Measurements from ENCODE around the gene MAST4.

Gene MAST4

DNA sequence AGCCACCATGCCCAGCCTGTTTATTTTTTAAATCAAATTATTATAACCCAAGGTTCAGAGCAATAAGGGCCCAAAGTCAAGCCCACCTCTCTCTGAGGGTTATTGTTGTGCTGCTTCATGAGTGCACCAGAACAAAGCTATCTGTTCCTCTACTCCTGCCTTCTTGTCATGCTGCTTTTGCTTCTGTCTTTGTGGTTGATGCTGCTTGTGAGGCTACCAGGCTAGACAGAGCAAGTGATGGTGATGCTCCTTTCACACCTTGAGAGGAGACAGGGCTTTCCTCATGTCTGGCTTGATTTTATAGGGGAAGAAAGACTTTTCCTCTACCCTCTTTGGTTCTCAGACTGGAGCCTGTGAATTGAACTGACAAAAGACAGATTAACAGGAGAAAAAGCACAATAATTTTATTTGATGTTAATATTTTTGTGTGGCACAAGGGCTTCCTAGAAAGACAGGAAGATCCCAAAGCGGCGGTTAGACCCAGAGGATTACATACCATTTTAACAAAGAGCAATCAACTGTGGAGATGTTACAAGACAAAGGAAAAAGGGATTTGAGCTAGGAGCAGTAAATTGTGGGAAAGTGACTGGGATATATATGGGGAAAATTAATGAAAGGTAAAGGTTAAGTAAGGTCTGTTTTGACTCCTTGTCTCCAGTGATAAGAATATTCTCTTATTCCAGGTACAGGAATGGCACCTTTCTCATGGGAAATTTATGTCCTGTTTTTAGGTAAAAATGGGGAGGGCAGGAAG, 604.8 kb downstream of the MAST4 start:
- no peak for DNase-seq

DNA sequence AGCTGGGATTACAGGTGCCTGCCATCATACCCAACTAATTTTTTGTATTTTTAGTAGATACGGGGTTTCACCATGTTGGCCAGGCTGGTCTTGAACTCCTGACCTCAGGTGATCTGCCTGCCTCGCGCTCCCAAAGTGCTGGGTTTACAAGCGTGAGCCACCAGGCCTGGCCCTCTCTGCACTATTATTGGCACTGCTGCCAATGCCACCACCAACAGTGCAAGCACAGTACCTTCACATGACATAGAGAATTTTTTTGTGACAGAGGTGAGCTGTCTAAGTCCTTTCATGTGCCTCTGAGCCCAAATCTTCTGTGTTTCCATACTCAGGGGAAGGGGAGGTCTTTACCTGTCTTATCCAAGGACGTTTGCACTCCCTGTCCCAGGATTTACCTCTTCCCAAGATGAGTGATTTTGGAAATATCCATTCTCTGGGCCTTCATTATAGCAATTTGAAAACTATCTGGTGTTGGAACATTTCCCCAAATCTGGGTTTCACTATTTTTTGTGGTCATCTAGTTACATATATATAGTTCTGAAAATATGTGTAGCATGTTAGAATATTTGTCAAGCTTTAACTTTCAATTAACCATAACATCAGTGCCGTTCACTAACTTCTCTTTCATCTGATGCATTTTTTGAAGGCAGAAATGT, 605.8 kb downstream of the MAST4 start:
- DNase-seq: no peak

DNA sequence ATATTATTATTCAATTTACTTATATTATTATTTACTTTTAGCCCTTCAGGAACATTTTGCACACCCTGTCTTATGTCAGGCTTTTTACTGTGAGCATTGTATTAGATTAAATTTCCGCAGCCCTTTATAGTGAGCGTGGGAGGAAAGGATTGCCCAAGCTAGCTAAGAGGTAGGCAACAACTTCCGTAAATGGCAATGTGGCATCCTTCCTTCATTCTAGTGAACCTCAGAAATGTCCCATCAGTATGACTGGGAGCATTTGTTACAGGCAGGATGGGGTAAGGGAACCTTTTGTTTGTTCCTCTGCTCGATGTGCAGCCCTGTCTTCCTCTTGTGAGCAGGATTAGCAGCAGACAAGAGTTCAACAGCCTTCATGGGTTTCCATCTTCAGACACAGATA, 606.6 kb downstream of the MAST4 start:
- DNase-seq: no peak

DNA sequence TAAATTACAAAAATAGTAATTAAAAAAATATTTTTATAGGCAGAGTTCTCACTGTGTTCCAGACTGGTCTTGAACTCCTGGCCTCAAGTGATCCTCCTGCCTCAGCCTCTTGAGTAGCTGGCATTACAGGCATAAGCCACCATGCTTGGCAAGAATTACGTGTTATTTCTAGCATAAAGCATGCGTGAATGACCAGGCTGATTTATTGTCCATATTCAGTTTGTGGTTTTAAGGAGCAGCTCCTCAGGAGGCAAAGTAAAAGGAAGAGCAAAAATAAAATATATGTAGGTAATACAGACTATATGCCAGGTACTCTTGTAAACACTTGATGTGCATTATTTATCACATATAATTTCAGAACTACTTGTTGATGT, 607.5 kb downstream of the MAST4 start:
- DNase-seq: no peak

DNA sequence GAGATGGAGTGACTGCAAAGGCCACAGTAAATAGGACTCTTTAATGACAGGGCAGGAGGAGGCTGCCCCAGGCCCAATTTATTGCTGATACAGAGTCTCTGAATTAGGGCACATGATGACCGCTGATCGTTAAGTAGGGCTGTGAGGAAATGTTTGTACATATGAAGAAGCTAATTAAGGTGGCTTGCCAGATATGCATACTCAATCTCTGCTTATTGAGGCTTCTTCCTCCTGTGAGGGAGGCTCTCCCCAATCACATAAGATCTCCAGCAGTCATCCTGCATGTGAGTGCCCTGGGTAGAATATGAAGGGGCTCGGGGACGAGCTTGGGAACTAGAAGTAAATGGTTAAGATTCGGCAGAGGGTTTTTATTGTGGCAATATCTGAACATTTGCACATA, 608.6 kb downstream of the MAST4 start:
- DNase-seq: no peak

DNA sequence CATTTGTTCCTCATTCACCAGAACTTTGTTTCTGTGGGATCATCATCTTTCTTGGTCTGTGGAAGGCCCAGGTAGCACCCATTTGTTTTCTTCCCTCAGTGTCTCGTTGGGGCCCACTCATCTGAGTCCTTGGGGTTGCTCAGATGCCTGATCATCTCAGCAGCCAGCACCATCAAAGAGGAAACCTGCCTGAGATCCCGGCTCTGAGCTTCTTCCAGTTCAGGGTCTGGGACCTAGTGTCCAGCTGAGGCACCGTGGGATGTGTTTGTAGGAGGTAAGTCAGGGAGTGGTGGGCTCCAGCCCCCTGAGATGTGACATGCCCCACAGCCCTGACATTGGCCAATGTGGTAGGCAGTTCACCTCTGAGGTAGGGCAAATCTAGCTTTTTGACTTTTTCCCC, 609.8 kb downstream of the MAST4 start:
- DNase-seq: no peak

DNA sequence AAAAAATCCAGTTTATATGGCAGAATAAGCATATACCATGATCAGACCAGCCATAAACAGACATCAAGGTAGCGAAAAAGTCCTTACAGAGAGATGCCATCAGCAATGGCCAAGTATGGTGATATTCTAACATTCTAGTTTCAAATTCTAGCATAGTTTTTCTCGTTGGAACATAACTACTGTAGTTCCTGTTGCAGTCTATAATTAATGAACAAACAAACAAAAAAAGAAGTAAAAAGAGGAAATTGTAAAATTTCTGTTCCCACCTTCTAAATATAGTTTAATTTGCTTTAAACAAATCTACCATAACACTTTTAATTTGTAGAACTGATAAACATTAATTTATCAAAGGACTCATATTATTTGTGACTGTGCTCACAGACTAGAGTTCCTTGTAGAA, 610.3 kb downstream of the MAST4 start:
- no peak for DNase-seq

DNA sequence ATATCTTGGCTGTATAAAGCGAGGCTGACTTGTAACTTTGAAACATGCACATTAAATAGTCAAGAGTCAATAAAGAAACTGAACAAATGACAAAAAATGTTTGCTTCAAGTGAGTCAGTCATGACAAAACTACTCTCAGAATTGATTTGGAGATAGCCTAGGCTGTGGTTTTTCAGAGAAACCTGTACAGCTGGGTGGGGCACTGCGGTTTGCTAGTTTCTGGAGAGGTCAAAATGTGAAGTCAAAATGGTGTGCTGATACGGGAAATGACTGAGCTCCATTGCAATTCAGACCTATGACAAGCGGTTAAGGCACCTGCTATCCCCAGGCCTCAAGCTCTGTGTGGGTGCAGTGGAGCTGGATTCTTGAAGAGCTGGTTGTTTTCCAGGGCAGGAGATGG, 610.7 kb downstream of the MAST4 start:
- DNase-seq: peak; percentile 71

DNA sequence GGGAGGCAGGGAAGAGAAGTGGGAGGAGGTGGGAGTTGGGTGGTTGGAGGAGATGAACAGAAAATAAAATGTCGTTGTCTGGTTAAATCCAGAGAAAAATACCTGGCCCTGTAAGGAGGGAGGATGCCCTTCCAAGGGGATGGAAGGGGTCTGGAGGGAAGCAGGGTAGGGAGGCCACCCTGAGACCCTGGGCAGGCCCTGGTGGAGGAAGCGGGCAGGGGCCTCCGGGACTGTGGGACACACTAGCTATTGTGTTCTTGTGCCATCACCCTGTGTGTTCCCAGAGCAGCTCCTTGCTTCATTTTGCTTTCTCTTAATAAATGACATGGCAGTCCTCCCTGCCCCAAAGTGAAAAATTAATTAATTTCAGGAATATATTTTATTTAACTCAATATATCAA, 612.2 kb downstream of the MAST4 start:
- DNase-seq: no peak

DNA sequence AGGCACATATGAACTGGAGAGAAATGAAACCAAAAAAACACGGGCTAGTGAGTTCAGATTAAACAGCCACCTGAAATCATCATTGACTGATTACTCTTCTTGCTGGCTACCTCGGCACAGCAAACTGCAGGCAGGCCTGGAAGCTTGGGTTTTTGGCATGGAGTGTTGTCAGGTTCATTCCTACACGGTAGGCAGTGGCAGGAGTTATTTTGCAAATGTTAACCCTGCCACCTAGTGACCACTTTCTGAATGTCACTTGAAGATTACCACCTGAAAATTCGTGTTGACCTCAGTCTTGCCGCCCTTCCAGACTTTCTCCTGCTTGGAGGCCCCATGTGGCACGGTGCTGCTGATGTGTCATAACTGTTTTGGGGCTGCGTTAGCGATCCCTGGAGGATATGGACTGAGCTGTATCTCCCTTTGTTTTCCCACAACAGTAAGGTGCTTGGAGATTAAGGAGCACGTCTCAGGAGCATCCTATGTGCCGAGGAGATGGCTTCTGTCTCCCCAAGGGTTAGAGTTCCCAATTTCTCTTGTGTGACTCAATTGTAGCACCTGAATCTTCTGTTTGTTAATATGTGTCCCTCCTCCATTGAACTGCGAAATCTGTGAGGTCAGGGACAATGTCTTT, 613.1 kb downstream of the MAST4 start:
- peak; percentile 46 for DNase-seq

DNA sequence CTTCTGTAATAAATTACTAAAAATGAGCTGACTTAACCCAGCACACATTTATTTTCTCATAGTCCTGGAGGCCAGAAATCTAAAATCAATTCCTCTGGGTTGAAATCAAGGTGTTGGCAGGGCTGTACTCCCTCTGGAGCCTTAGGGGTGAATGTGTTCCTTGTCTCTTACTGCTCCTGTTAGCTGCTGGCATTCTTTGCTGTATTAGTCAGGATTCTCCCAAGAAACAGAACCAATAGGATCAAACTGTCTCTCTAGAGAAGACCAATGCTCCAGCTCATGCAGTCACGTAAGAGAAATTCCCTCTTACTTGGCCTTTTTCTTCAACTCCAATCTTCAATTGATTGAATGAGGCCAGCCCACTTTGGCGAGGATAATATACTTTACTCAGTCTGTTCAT, 615.7 kb downstream of the MAST4 start:
- no peak for DNase-seq

DNA sequence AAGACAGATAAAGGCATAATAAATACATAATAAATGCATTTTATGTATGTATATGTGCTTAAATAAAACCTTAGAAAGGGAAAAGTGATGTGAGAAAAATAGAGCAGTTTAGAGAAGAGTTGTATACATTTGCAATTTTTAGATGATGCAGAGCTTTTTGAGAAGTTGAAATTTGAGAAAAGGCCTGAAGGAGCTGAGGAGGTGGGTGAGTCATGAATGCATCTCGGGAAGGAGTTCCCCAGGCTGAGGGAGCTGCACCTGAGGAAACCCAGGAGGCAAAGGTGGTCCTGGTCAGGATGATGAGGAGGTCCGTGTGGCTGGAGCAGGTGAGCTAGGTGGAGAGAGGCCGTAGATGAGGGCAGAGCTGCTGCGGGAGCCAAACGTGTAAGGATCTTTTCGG, 617.8 kb downstream of the MAST4 start:
- no peak for DNase-seq

DNA sequence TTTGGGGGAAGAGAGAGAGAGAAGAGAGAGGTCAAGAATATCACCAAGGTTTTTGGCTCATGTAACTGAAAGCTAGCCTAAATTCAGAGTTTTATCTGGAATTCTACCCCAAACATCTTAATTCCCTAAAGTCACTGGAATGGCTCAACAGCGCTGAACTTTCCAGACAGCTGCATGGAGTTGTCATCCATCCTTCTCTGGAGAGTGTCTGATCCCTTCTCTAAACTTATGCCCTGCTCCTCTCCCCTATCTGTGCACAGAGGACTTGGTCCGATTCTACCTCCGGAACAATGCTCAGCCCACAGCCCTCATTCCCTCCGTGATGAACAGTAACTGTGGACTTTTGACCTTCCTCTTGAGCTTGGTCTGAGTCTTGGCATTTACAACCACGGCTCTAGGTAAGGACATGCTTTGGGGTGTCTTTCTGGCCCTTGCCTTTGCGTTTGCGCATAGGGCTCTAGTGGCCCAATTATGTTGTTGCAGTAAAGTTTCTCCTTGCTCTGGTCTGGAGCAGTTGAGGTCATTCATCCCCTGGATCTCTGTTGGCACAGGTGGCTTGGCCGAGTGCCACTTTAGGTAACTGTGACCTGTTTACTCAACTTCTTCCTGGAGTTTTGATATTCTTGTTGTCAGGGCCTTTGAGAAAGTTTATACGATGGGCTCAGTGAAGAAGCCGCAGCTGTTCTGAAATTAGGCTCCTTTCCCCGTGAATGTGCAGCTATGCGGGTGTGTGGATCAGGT, 618.7 kb downstream of the MAST4 start:
- DNase-seq: no peak

DNA sequence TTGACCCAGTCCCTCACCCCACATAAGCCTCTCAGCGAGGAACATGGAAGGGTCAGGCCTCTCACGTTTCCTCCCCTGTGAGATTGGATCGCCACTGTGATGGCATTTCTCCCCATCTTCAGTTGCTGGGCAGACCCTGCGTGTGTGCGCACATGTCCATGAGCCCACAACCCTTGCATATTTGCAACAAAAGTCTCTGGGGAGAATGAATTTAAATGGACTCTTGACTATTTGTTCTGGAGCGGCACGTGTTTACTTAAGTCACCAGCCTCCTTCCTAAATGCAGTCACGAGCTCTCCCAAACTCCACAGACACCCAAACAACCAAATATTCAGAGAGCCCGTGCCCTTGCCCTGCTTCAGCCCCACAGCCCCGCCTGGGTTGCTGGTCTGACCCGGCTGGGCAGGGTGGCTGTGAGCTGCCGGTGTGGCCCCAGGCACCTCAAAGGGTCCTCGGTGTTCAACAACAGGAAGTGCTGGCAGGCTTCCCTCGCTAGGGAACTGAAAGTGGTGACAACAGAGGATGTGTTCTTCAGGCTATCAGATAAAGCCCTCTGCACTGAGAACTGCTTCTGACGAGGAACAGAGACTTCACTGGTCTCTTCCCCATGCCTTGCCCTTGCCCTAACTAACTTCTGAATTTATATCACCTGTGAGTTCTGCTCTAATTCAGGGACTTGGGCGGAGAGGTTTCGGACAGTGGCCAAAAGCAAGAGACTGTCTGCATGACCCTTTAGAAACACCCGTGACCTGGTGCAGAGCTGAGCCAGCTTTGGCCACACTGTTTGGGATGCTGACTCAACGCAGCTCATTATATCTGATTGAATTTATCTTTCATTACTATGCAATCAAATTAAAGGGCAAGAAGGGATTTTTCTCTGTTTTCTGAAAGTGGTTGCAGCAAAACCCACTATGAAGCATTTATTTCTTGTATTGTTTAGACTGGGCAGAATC, 619.6 kb downstream of the MAST4 start:
- DNase-seq: peak; percentile 42

DNA sequence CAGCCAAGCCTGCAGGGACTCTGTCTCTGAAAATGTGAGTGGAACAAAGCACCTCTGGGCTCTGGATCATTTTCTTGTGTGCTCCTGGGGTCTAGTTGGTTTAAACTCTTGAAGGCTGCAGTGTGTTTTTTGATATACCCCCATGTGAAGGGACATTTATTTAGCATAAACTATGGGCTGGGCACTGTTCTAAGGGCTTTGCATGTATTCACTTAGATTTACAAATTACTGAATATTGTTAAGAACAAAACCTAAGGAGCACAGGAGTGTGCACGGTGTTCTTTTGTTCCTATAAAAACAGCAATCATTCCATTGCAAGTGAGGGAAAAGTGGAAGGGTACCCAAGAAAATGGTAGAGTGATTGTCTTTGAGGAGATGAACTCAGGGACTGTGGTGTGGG, 620.4 kb downstream of the MAST4 start:
- no peak for DNase-seq
